NK-92 (cell line): ENCODE results near the gene LYPD5.
"Not testable (repeated sequence)": the region's sequence is repeated elsewhere in the genome, so short reads cannot be mapped to it uniquely, and the experiment has no call there.

ENCODE experiments used
- DNase-seq: peaks from one replicate; lab custom pipeline; 2025; ENCODE audit not compliant: unreplicated experiment; lab: John Stamatoyannopoulos, UW

LYPD5 gene

GRCh38 chr19:43802216-43802951 lies at the start of gene LYPD5:
Gene LYPD5 (minus strand): TSS chr19:43802447. CDS start chr19:43802380, 67 bp downstream.
- no peak for DNase-seq

- no peak for DNase-seq
These were observed 46.6 kb upstream of the LYPD5 start for GRCh38 chr19:43848821-43849220.

- DNase-seq: no peak
These were observed 45.6 kb upstream of the LYPD5 start for GRCh38 chr19:43847884-43848283.

GRCh38 chr19:43847246-43847645 lies 45.0 kb upstream of the LYPD5 start:
- no peak for DNase-seq

DNA sequence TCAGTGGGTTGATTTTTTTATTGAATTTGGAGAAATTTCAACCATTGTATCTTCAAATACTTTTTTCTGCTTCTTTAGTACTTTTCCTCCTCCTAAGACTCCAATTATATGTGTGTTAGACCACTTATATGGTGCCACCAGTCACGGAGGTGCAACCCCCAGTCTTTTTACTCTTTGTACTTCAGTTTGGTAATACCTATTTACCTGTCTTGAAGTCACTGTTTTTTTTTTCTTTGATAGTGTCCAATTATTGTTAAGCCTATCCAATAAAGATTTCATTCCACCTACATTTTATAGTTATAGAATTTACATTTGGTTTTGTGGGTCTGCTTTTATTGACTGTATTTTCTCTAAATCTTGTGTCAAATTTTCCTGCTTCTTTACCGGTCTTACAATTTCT lies 39.8 kb upstream of the LYPD5 start:
- no peak for DNase-seq

DNA sequence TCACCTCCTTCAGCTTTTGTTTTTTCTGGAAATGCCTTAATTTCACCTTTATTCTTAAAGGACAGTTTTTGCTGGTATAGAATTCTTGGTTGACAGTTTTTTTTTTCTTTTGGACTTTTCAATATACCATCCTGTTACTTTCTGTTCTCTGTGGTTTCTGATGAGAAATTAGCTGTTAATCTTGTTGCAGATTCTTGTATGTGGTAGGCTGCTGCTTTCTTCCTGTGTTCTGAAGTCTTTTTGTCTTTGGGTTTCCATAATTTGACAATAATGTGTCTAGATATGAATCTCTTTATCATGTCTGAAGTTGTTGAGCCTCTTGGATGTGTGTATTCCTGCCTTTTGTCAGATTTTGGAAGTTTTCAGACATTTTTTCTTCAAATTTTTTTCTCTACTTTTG lies 36.9 kb upstream of the LYPD5 start:
- no peak for DNase-seq

DNA sequence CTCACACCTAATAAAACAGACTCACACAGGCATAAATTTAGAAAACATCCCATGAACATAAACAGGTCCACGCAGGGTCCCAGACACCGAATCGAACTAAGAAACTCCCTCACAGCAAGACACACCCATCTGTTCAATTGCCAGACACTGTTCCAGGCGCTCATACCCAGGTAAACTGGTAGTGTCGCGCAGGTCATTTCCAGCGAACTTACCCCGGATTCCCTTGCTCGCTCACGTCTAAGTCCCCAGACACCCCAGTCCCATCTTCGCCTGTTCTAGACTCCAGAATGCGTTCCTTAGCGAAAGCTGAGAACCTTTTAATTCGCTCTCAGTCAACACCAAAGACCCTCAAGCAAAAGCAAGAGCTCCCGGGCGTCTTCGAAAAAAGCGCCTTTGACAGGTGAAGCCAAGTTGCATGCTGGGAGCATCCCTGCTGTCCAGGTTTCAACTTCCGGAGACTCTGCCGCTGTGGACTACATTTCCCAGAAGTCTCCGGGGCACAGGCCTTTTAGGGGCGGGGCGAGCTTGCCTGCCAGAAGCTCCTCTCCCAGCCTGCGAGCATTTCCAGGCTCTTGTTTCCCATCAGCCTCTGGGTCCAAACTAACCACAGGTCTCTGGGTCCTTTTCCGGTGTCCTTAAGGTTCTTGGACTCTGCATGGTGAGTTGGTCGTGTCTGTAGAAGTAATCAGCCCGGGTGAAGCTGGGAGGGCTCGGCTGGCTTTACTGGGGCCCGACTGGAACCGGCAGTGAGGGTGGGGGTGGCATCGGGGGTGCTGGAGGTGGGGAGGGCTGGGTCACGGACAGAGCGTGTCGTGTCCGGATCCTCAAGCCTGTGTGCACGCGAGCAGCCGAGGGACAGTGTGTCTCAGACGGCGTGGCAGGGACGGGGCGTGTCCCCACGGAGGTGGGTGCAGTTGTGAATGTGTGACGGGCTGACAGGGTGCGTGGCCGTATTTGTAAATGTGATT lies 24.8 kb upstream of the LYPD5 start, which contains the start of gene ZNF283:
ZNF283 (plus strand) TSS at position 535 of the 968 bp plus-strand sequence. CDS start 6,184 bp downstream, outside the sequence.
- no peak for DNase-seq

DNA sequence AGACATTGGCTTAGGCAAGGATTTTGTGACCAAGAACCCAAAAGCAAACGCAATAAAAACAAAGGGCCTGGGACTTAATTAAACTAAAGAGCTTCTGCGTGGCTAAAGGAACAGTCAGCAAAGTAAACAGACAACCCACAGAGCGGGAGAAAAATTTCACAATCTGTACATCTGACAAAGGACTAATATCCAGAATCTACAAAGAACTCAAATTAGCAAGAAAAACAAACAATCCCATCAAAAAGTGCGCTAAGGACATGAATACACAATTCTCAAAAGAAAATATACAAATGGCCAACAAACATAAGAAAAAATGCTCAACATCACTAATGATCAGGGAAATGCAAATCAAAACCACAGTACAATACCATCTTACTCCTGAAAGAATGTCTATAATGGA lies 22.3 kb upstream of the LYPD5 start:
- not testable (repeated sequence) for DNase-seq

GRCh38 chr19:43823856-43824255 lies 21.6 kb upstream of the LYPD5 start:
- DNase-seq: not testable (repeated sequence)

DNA sequence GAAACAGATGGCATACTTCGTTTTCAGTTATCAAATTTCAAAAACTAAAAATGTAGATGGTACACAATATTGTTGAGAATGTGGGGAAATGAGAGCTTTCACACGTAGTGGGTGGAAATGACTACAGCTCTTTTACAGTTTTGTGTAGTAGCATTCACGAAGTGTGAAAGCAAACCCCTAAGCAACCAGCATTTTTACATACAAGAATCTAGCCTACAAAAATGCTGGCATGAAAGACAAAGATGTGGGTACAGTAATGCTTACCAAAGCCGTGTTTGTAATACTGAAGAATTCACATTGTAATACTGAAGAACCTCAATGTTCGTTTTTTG lies 18.6 kb upstream of the LYPD5 start:
- no peak for DNase-seq

DNA sequence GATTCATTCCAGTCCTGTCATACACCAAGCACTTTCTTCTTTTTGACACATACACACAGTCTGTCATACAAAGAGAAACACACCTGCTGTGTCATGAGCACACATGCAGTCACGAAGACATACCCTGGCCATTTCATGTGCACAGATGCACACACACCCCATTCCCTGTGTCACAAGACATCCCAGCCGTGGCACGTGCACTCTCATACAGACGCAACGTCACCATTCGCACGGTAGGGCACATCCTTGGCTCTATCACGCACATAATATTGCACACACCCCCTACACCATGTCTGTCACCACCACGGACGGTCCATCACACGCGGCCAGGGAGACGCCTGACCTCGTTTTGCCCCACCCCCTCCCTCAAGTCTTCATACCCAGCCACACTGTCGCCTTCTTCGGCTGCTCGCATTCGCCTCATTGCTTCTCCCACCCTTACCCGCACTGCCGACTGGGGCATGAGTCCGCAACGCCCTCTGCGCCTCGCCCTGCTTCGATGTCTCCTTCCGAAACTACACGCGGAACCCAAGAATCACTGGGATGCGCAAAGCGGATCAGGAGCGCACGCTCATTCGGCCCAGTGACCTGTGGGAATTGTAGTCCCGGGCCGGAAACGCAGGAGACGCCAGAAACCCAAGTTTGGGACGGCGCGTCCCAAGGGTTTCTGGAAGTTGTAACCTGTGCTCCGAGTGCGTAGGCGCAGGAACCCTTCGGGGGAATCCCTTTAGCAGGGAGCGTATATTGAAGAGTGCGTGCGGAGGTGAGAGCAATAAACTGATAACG lies 18.0 kb upstream of the LYPD5 start:
- no peak for DNase-seq

GRCh38 chr19:43818500-43818899 lies 16.3 kb upstream of the LYPD5 start:
- no peak for DNase-seq

DNA sequence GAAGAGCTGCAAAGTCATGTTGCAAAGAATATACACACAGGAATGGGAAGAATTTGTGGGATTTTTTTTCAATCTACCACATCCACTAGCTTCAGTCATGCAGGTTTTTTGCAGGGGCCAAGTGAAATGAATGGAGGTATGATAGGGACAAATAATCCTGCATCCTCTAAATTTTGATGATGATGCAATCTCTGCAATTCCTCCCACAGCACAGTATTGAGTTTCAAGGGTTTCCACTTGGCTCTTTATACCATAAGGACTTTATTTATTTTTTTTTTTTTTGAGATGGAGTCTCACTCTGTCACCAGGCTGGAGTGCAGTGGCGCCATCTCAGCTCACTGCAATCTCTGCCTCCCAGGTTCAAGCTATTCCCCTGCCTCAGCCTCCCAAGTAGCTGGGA lies 15.2 kb upstream of the LYPD5 start:
- DNase-seq: not testable (repeated sequence)

- DNase-seq: no peak
These were observed 12.6 kb upstream of the LYPD5 start for GRCh38 chr19:43814663-43815352.

DNA sequence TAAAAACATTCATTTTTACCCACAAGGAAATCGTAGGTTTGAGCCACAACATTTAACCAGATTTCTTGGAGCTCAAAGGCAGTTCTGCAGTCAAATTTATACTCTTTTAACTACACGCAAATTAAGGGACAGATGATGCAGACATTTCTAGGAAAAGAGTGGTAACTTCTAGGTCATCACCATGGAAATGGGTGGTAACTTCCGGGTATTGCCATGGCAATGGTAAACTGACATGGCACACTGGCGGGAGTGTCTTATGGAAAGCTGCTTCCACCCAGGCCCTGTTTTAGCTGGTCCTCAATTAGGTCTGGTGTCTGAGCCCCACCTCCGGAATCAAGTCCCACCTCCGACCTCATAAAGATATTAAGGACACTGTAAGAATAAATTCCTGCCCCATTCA lies 10.4 kb upstream of the LYPD5 start:
- no peak for DNase-seq

DNA sequence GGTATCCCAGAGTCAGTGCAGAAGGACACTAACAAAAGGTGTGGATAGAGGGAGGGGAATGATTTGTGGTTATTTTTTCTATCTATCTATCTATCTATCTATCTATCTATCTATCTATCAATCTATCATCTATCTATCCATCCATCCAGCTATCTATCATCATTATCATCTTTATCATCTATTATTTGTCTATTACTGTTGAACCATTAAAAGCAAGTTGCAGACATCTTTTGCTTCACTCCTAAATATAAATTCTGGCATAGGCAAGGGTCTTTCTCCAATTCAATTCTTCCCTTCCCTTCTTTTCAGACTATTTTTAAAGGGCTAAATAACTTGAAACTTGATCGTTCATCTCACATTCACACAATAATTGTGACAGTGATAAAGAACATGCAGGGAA lies 10.0 kb upstream of the LYPD5 start:
- no peak for DNase-seq

DNA sequence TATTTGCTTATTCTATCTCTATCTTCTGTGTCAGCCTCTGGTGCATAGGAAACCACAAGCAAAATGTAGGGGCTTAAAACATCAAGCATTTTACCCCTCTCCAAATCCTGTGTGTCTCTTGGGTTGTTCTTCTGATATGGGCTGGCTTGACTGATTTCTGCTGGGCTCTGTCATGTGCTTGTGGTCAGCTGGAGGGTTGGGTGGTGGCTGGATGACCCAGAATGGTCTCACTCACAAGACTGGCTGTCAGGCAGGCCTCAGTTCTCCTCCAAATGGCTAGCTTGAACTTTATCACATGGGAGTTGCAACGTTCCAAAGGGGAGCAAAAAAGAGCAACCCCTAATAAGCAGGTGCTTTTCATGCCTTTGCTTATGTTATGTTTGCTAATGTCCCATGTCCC lies 9.6 kb upstream of the LYPD5 start:
- no peak for DNase-seq

DNA sequence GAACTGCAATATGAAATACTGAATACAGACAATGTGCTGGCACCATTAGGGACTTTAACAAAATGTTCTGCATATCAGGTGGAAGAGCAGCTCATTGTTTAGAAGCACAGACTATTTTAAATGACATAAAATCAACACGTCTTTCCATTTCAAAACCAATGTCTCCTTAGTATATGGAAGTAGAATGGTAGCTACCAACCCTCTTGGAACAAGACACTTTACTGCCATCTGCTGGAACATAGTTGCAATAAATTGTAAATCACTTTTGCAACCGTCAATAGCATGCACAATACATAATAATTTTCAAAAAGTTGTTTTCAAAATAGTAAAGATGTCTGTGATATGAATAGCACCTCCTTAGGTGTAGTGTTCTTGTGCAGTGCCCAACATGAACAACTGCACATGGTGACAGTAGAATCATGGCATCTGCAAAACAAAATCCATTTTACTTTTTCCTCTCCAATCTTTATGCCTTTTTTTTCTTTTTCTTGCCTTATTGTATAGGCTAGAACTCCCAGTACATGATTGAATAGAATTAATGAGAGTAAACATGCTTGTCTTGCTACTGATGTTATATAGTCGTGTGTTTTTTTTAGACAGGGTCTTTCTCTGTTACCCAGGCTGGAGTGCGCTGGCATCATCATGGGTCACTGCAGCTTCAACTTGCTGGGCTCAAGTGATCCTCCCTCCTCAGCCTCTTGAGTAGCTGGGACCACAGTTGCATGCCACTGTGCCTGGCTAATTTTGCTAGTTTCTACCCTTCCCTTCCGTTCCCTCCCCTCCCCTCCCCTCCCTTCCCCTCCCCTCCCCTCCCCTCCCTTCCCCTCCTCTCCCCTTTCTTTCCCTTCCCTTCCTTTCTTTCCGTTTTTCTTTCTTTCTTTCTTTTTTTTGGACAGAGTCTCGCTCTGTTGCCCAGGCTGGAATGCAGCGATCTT lies 7.8 kb upstream of the LYPD5 start:
- no peak for DNase-seq

GRCh38 chr19:43807651-43808050 lies 5.4 kb upstream of the LYPD5 start:
- DNase-seq: no peak

DNA sequence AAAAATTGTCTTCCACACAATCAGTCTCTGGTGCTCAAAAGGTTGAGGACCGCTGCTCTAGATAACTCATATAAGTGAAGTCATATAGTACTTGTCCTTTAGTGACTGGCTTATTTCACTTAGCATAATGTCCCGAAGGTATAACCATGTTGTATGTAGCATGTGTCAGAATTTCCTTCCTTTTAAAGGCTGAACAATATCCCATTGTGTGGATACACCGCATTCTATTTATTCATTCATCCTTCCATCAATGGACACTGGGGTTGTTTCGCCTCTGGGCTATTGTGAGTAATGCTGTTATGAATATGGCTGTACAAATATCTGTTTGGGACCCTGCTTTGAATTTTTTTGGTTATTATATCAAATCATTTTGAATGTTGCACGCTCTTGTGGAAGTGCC lies 4.6 kb upstream of the LYPD5 start:
- DNase-seq: no peak
